ENCODE measurements around the gene LGALS3BP. TPM values are rescaled to one million over a fixed set of nuclear protein-coding genes. Genes with fewer than 3 reads are reported as not detected.
A peak's percentile ranks its signal among the peaks of the same experiment; 100 is the strongest.
"Not testable (repeated sequence)": the region's sequence is repeated elsewhere in the genome, so short reads cannot be mapped to it uniquely, and the experiment has no call there.

LGALS3BP gene
- total RNA-seq, 1 donor from 2014 or later: 373 TPM

GRCh38 chr17:79022507-79022991 is 42.8 kb upstream of the LGALS3BP start:
- Mint-ChIP-seq H3K4me1 (peaks cover 31% of the 10 kb centered on the region), H3K4me3 (no peak overlapping the region), H3K27me3 (ENCODE audit: low read depth) (peaks cover 13% of the 10 kb centered on the region), H3K36me3 (no peaks in the 10 kb centered on the region), H3K27ac (no peak overlapping the region), H3K9me3 (no peaks in the 10 kb centered on the region)
- no peak for TF ChIP-seq CTCF (IDR thresholded peaks at IDR 0.05; ENCODE audit: unreplicated experiment)
- no peak for DNase-seq (ENCODE audit: low spot score in 2 of 2, unreplicated experiment in 2 of 2)

- not testable (repeated sequence) for H3K27ac Mint-ChIP-seq; H3K9me3 Mint-ChIP-seq; H3K4me3 Mint-ChIP-seq; DNase-seq (ENCODE audit: low spot score in 2 of 2, unreplicated experiment in 2 of 2); H3K36me3 Mint-ChIP-seq
- Mint-ChIP-seq H3K27me3 (ENCODE audit: low read depth) (peaks cover 13% of the 10 kb centered on the region), H3K4me1 (peaks cover 25% of the 10 kb centered on the region)
These were observed 42.2 kb upstream of the LGALS3BP start for GRCh38 chr17:79021929-79022328.

- Mint-ChIP-seq H3K4me3 (no peak overlapping the region), H3K4me1 (peaks cover 18% of the 10 kb centered on the region), H3K27me3 (ENCODE audit: low read depth) (peaks cover 13% of the 10 kb centered on the region), H3K27ac (no peak overlapping the region), H3K9me3 (peaks cover 3% of the 10 kb centered on the region), H3K36me3 (no peaks in the 10 kb centered on the region)
- DNase-seq (ENCODE audit: low spot score in 2 of 2, unreplicated experiment in 2 of 2): no peak
- no peak for TF ChIP-seq CTCF (IDR thresholded peaks at IDR 0.05; ENCODE audit: unreplicated experiment)
These were observed 41.0 kb upstream of the LGALS3BP start for GRCh38 chr17:79020631-79021301.

- no peak for DNase-seq (ENCODE audit: low spot score in 2 of 2, unreplicated experiment in 2 of 2)
- peak; percentile 54 for TF ChIP-seq CTCF (IDR thresholded peaks at IDR 0.05; ENCODE audit: unreplicated experiment)
- peaks cover 9% of the 10 kb centered on the region for H3K27me3 Mint-ChIP-seq (ENCODE audit: low read depth)
- H3K4me1 Mint-ChIP-seq: peaks cover 12% of the 10 kb centered on the region
- peaks cover 3% of the 10 kb centered on the region for H3K9me3 Mint-ChIP-seq
- H3K36me3 Mint-ChIP-seq: no peaks in the 10 kb centered on the region
- no peak overlapping the region for H3K4me3 Mint-ChIP-seq
- H3K27ac Mint-ChIP-seq: no peak overlapping the region
These were observed 40.2 kb upstream of the LGALS3BP start for GRCh38 chr17:79019632-79020584.

- Mint-ChIP-seq H3K27me3 (ENCODE audit: low read depth) (peaks cover 9% of the 10 kb centered on the region), H3K9me3 (peaks cover 4% of the 10 kb centered on the region), H3K4me1 (peaks cover 8% of the 10 kb centered on the region)
These were observed 39.5 kb upstream of the LGALS3BP start for GRCh38 chr17:79019261-79019631.

More at GRCh38 chr17:79019261-79019631, 39.5 kb upstream of the LGALS3BP start:
- no peak overlapping the region for H3K4me3 Mint-ChIP-seq
- DNase-seq (ENCODE audit: low spot score in 2 of 2, unreplicated experiment in 2 of 2): no peak
- TF ChIP-seq CTCF (IDR thresholded peaks at IDR 0.05; ENCODE audit: unreplicated experiment): no peak
- H3K36me3 Mint-ChIP-seq: no peaks in the 10 kb centered on the region
- H3K27ac Mint-ChIP-seq: no peak overlapping the region
